ENCODE data around the gene SMTN.
"Not testable (repeated sequence)": the region's sequence is repeated elsewhere in the genome, so short reads cannot be mapped to it uniquely, and the experiment has no call there.

SMTN gene

GRCh38 chr22:31091106-31091975 is 10.2 kb downstream of the SMTN start:
- DNase-seq, result no peak

DNA sequence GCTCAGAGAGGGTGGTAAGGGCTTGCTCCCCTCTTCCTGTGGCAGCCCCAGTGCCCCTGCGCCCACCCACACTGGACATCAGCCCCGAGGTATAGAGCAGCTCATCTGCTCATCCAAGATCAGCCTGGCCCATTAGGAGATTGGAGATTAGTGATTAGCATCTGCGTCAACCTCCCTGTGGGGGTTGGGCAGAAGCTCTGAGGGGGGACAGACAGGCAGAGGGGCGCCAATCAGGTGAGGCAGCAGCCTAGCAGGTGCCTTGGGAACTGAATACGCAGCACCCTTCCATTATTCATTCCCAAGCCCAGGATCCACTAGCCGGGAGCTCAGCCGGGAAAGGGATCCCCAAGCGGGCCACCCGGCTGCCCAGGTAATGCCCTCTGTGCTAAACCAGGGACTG is 11.0 kb downstream of the SMTN start:
- DNase-seq, result no peak

- DNase-seq, result no peak
Measured at GRCh38 chr22:31093086-31093850, 12.2 kb downstream of the SMTN start.

DNA sequence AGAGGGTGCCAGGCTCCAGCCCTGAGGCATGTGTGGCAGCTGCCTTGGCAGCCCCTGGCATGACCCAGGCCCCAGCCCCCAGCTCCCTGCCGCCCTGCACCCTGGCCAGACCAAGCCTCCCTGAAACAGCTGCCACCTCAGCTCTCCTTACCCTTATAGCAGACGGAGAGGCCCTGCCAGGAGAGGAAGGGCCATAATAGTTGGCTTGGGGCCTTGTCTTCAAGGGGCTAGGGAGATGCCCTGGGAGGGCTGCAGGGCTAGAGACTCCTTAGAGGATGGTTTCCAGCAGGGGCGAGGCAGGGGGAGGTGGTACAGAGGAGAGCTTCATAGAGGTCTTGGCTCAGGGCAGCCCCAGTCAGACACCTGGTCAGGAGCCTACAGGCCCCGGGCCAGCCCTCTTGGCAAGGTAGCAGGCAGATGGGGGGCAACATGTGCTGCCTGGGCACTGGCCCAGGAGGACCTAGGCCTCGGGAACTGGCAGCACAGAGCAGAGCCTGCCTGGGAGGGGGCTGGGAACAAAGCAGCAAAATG is 13.0 kb downstream of the SMTN start:
- DNase-seq, result no peak

GRCh38 chr22:31094741-31095140 is 13.6 kb downstream of the SMTN start:
- DNase-seq, result no peak

DNA sequence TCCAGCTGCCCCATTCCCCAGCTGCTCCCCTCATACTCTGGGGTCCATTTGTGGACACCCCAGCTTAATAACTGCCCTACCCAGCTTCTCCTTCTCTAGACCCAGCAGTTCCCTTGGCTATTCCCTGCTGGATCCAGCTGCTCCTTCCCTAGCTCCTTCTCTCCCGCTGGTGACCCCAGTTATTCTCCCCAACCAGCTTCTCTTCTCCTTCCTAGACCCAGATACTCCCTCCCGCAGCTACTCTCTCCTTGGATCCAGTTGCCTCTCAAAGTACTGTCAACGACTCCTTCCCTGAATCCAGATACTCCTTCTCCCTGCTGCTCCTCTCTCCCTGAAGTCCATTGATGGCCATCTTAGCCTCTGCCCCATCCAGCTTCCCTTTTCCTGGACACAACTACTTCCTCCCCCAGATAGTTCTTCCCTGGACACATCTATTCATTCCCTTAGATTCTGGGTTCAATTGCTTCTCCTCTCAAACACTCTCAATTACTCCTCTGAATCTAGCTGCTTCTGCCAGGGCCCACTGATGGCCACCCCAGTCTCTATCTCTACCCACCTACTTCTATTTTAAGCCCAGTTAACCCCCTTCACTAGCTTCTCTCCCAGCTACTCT is 14.6 kb downstream of the SMTN start:
- no peak for DNase-seq

DNA sequence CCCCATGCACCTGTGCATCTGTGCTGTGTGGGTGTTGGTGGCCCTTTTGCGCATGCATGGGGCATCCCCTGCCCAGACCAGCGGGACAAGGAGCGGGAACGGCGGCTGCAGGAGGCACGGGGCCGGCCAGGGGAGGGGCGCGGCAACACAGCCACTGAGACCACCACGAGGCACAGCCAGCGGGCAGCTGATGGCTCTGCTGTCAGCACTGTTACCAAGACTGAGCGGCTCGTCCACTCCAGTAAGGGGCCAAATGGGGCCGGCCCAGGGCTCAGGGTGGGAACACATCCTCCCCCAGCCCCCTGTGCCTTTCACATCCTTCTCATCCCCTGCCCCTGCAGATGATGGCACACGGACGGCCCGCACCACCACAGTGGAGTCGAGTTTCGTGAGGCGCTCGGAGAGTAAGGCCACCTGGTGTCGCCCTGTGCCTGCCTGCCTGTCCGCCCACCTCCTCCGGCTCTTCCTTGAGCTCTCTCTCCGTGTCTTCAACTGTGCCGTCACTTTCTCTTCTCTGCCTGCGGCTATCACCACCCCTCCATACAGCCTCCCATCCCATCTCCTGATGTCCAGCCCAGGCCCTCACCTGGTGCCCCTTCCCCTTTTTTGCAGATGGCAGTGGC is 15.7 kb downstream of the SMTN start:
- DNase-seq, result no peak

GRCh38 chr22:31097539-31097938 is 16.4 kb downstream of the SMTN start:
- not testable (repeated sequence) for DNase-seq

- no peak for DNase-seq
Measured at GRCh38 chr22:31097941-31098631, 17.0 kb downstream of the SMTN start.

DNA sequence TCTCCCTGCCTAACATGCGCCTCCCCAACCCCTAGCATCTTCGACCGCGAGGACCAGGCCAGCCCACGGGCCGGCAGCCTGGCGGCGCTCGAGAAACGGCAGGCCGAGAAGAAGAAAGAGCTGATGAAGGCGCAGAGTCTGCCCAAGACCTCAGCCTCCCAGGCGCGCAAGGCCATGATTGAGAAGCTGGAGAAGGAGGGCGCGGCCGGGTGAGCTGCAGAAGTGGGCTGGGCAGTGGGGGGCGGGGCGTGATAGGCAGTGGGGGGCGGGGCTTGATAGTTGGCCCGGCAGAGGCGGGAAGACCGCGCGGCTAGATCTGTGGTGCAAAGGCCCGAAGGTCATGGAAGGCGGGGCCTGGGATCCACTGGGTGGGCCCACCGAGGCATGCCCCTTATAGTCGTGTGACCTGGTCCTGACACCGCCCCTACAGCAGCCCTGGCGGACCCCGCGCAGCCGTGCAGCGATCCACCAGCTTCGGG is 17.6 kb downstream of the SMTN start:
- no peak for DNase-seq

- no peak for DNase-seq
Measured at GRCh38 chr22:31099386-31099785, 18.3 kb downstream of the SMTN start.

DNA sequence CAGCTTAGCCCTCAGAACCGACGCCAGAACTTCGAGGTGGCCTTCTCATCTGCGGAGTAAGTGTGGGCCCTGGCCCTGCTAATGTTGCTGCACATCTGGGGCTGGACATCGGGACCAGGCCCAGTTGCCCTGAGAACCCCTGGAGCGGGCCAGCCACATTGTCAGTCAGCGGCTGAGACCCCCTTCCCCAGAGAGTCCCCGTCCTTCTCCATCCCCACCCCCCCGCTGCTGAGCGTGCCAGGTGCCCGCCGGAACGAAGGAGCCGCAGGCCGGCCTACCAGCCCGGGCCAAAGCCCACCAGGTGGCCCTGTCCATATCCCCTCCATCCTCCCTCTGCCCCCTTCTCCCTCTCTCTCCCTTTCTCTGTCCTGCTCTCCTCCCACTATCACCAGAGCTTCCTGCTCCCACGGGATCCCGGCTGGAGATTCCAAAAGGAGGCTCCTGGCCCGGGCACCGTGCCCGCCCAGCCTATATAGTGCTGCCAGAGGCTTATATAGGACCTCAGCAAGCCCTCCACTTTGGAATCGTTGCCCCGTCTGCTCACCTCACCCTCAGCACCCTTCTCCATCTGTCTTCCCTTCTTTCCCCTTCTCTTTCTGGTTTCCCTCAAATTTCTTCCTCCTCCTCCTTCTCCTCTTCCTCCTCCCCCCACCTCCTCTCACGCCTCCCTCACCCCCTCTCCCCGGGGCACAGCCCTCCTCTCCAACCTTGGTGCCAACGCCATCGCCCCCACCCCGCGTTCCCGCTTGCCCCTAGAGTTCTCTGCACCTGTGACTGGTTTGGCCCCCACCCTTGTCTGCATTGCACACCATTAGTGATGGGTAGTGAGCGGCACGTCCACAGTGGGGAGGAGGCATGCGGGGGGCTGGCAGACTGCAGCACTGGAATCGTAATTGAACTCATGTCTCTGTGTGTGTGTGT is 19.0 kb downstream of the SMTN start:
- no peak for DNase-seq

- no peak for DNase-seq
Measured at GRCh38 chr22:31100762-31101525, 19.8 kb downstream of the SMTN start.

GRCh38 chr22:31102441-31103081 is 21.4 kb downstream of the SMTN start:
- DNase-seq, result no peak

- no peak for DNase-seq
Measured at GRCh38 chr22:31103111-31103510, 22.0 kb downstream of the SMTN start.

DNA sequence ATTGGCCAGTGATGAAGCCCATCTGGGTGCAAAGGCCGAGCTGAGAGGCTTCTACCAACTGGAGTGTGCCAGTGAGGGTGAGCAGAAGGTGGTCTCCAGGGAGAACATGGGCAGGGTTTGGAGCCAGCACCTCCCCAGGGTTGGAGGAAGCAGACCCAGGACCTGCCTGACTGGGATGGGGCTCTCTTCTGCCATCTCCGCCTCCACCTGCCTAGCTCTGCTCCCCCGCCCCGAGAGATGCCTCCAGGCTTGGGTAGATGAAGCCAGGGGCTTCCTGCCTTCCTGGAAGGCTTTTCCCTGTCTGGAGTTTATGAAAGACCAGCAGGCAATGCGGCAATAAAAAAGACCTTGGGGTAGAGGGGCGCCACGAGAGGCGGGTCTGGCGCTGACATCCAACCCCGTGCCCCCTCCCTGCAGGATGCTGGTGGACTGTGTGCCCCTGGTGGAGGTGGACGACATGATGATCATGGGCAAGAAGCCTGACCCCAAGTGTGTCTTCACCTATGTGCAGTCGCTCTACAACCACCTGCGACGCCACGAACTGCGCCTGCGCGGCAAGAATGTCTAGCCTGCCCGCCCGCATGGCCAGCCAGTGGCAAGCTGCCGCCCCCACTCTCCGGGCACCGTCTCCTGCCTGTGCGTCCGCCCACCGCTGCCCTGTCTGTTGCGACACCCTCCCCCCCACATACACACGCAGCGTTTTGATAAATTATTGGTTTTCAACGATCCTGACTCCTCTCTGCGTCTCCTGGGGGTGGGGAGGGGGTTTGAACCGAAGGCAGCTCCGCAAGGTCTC is 23.0 kb downstream of the SMTN start:
- DNase-seq, result no peak

GRCh38 chr22:31104869-31105268 is 23.8 kb downstream of the SMTN start:
- no peak for DNase-seq

DNA sequence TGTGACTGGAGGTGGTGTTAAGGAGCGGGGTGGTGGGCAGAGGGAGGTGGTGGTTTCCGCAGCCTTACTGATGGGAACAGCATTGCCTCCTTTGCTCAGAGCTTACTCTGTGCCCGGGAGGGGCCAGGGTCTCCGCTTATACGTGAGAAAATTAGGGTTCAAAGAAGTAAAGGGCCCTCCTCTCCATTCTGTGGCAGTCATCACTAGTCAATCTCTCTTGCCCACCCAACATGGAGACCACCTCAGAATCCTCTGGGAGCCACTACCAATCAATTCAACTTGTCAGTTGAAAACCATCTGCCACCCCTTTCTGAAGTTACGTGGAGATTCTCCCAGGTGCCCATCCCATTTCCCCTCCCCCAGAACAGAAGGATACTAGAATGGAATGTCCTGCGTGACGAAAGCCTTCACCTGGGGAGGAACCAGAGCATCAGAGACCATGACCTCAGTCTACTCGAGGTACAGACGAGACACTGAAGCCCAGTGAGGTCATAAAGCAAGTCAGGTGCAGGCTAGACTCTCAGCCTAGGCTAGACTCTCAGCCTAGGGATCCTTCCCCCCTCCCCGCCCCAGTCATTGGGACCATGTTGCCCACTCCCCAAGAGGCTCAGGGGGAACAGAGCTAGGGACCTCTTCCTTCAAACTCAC is 24.3 kb downstream of the SMTN start:
- no peak for DNase-seq
